Limb (tissue), 2 donors: ENCODE results near the gene INSYN2A.

ENCODE experiments used
- DNase-seq, 2 donors: peaks; one replicate each; pipeline ENCODE4 v3.0.0-alpha.2; 2016; ENCODE audit errors: extremely low spot score in 2 of 2

Gene INSYN2A

GRCh38 chr10:127195571-127196281 lies 665 bp downstream of the INSYN2A start:
- peak in 1 of 2 donors; percentile 58 for DNase-seq

- DNase-seq, result peak in 1 of 2 donors; percentile 43
These were observed 1.3 kb downstream of the INSYN2A start for GRCh38 chr10:127195041-127195506.

GRCh38 chr10:127194599-127194998 lies 1.8 kb downstream of the INSYN2A start:
- DNase-seq, result peak in 1 of 2 donors; percentile 33

GRCh38 chr10:127194111-127194510 lies 2.3 kb downstream of the INSYN2A start:
- DNase-seq, result no peak

- DNase-seq, result no peak
These were observed 3.3 kb downstream of the INSYN2A start for GRCh38 chr10:127193125-127193524.

GRCh38 chr10:127190427-127190826 lies 6.0 kb downstream of the INSYN2A start:
- no peak for DNase-seq

- DNase-seq, result no peak
These were observed 7.2 kb downstream of the INSYN2A start for GRCh38 chr10:127189226-127189625.

GRCh38 chr10:127186813-127187212 lies 9.6 kb downstream of the INSYN2A start:
- DNase-seq, result no peak

GRCh38 chr10:127184582-127184981 lies 11.8 kb downstream of the INSYN2A start:
- DNase-seq, result no peak

- no peak for DNase-seq
These were observed 14.2 kb downstream of the INSYN2A start for GRCh38 chr10:127182161-127182560.

- DNase-seq, result no peak
These were observed 16.7 kb downstream of the INSYN2A start for GRCh38 chr10:127179612-127180250.

- DNase-seq, result no peak
These were observed 19.7 kb downstream of the INSYN2A start for GRCh38 chr10:127176649-127177048.

- no peak for DNase-seq
These were observed 20.9 kb downstream of the INSYN2A start for GRCh38 chr10:127175357-127176110.

- no peak for DNase-seq
These were observed 21.5 kb downstream of the INSYN2A start for GRCh38 chr10:127174866-127175265.

GRCh38 chr10:127168261-127168660 lies 28.1 kb downstream of the INSYN2A start:
- DNase-seq, result no peak

GRCh38 chr10:127162841-127163240 lies 33.5 kb downstream of the INSYN2A start:
- no peak for DNase-seq

GRCh38 chr10:127161482-127161881 lies 34.9 kb downstream of the INSYN2A start:
- no peak for DNase-seq

GRCh38 chr10:127159648-127160245 lies 36.6 kb downstream of the INSYN2A start:
- DNase-seq, result no peak

- no peak for DNase-seq
These were observed 37.7 kb downstream of the INSYN2A start for GRCh38 chr10:127158662-127159061.

- DNase-seq, result no peak
These were observed 38.7 kb downstream of the INSYN2A start for GRCh38 chr10:127157506-127158200.

- no peak for DNase-seq
These were observed 39.3 kb downstream of the INSYN2A start for GRCh38 chr10:127157089-127157488.
